ENCODE data around the gene PTPN9. TPM values are rescaled to one million over a fixed set of nuclear protein-coding genes. Genes with fewer than 3 reads are reported as not detected.
"Not testable (repeated sequence)": the region's sequence is repeated elsewhere in the genome, so short reads cannot be mapped to it uniquely, and the experiment has no call there.

The PTPN9 gene
- total RNA-seq, 1 donor from 2014 or later: 9.3 TPM

DNA sequence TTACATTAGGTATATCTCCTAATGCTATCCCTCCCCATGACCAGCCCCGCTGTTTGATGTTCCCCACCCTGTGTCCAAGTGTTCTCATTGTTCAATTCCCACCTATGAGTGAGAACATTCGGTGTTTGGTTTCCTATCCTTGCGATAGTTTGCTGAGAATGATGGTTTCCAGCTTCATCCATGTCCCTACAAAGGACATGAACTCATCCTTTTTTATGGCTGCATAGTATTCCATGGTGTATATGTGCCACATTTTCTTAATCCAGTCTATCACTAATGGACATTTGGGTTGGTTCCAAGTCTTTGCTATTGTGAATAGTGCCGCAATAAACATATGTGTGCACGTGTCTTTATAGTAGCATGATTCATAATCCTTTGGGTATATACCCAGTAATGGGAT, 7.3 kb upstream of the PTPN9 start:
- intact Hi-C loops (cut with DNase I); ATAC-seq; DNase-seq (ENCODE audit: missing footprints): not testable (repeated sequence)

DNA sequence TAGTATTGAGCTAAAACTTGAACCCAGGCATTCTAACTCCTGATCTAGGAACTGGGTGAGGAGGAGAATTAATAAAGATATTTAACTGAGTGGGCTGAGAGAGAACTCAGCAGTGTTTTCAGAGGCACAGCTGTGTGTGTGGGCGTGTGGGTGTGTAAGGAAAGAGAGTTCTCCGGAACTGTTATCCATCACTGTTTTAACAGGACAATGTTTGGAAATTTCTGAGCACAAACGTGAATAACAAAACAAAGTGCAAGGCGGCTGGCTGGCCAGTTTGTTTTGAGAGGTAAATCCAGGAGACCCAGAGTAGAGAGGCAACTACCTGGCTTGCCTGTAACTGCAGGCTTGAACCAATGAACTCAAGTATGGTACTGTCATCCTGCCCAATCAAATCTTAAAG, 5.0 kb upstream of the PTPN9 start:
- intact Hi-C loops (cut with DNase I): no loop called here
- DNase-seq (ENCODE audit: missing footprints): no peak
- no peak for ATAC-seq

GRCh38 chr15:75583701-75584100, 4.6 kb upstream of the PTPN9 start:
- ATAC-seq (no peak), DNase-seq (ENCODE audit: missing footprints) (no peak)
- intact Hi-C loops (cut with DNase I): no loop called here

GRCh38 chr15:75582943-75583342, 3.8 kb upstream of the PTPN9 start:
- ATAC-seq; intact Hi-C loops (cut with DNase I); DNase-seq (ENCODE audit: missing footprints): not testable (repeated sequence)

DNA sequence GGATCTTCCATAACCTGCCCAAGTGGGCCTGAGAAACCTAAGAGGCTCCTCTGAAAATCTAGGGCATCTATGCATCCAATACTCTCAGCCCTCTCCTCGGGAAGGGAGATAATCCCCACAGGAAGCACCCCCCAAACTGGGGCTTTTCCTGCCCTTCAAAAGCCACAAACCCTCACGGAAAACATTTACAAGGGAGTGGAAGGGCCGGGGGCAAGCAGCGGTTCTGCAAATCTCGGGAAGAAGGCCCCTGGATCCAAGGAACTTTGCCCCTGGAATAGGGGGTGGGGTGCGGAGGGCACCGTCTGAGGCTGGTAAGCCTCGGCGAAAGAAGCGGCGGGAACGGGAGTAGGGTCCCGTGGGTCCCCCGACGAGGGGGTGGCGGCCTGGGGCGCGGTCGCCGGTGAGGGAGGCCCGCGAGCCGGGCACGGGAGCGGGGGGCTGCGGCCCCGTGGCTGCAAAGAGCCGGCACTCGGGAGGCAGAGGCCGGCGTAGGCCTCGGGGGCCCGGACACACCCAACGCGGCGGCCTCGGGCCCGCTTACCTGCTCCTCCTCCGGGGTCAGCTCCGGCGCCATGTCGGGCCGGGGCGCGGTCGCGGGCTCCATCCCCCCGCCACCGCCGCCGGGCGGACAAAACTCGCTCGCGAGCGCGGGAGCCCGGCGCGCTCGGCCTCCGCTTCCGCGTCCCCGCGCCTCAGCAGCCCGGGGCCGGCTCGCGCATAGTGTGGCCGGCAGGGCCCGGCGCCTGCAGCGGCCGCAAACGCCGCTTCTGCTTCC, 755 bp downstream of the PTPN9 start:
- intact Hi-C loops (cut with DNase I): loop anchor here (2.0 to 10.0 kb wide), 4 partner anchors 46 to 126 kb away; partner anchors contain the start of genes SIN3A and SNUPN
- DNase-seq (ENCODE audit: missing footprints) (peak; percentile 83), ATAC-seq (peak; percentile 59)

DNA sequence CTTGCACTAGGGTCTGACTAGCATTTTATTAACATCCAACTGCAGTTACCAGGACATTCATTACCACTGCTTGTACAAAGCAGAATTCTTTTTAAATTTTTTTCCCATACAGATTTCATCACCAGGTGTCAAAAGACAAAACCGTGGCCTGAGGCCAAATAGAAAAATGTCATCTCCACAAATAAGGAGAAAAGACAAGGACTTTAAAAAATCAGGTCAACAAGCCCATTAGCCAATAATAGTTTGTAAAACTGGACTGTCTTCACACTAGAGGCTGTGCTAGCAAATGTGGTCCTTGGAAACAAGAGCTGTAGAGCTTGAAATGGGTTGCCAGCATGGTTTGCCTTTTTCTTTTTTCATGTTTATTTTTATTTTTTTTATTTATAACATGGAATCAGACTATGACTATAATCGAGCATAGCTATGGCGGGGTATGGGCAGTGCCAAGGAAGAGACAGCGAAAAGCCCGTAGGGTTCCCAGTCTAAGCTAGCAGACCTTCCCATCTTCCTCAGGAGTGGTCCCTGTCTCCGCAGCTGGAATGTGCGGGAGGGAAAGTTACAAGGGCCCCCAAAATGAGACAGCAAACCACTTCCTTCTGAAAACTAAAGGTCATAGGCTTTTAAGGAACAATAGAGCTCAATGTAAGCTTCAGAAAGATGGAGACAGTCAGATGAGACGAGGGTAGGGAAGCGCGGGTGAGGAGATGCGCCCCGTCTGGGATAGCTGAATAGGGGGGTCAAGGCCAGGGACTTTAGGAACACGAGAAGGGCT, 1.5 kb downstream of the PTPN9 start:
- ATAC-seq: no peak
- intact Hi-C loops (cut with DNase I): loop anchor here (2.0 to 10.0 kb wide), 4 partner anchors 45 to 125 kb away; partner anchors contain the start of genes SIN3A and SNUPN
- no peak for DNase-seq (ENCODE audit: missing footprints)

- intact Hi-C loops (cut with DNase I): loop anchor here (10.0 kb wide), 1 partner anchor 59 kb away; no protein-coding TSS in a partner anchor
- DNase-seq (ENCODE audit: missing footprints) (no peak), ATAC-seq (no peak)
Measured at GRCh38 chr15:75573648-75574384, 5.3 kb downstream of the PTPN9 start.

- DNase-seq (ENCODE audit: missing footprints): no peak
- peak; percentile 72 for ATAC-seq
- intact Hi-C loops (cut with DNase I): loop anchor here (10.0 kb wide), 1 partner anchor 55 kb away; no protein-coding TSS in a partner anchor
Measured at GRCh38 chr15:75570126-75570845, 8.8 kb downstream of the PTPN9 start.

GRCh38 chr15:75565062-75565970, 13.8 kb downstream of the PTPN9 start:
- no peak for DNase-seq (ENCODE audit: missing footprints)
- intact Hi-C loops (cut with DNase I): no loop called here
- ATAC-seq: no peak

DNA sequence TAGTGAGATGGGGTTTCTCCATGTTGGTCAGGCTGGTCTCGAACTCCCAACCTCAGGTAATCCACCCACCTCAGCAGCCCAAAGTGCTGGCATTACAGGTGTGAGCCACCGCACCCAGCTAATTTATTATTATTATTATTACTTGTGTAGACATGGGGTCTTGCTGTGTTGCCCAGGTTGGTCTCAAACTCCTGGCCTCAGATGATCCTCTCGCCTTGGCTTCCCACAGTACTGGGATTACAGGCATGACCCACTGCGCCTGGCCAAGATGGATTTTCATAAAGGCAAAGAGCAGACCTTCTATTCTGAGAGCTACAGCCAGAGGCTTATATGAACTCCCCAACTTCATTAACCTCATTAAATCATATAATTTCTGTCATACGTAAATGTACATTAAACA, 17.2 kb downstream of the PTPN9 start:
- DNase-seq (ENCODE audit: missing footprints): no peak
- intact Hi-C loops (cut with DNase I): no loop called here
- no peak for ATAC-seq

DNA sequence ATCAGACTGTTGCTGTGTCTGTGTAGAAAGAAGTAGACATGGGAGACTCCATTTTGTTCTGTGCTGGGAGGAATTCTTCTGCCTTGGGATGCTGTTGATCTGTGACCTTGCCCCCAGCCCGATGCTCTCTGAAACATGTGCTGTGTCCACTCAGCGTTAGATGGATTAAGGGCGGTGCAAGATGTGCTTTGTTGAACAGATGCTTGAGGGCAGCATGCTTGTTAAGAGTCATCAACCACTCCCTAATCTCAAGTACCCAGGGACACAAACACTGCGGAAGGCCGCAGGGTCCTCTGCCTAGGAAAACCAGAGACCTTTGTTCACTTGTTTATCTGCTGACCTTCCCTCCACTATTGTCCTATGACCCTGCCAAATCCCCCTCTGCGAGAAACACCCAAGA, 19.8 kb downstream of the PTPN9 start:
- ATAC-seq; DNase-seq (ENCODE audit: missing footprints); intact Hi-C loops (cut with DNase I): not testable (repeated sequence)

GRCh38 chr15:75558955-75559354, 20.2 kb downstream of the PTPN9 start:
- ATAC-seq; DNase-seq (ENCODE audit: missing footprints); intact Hi-C loops (cut with DNase I): not testable (repeated sequence)

DNA sequence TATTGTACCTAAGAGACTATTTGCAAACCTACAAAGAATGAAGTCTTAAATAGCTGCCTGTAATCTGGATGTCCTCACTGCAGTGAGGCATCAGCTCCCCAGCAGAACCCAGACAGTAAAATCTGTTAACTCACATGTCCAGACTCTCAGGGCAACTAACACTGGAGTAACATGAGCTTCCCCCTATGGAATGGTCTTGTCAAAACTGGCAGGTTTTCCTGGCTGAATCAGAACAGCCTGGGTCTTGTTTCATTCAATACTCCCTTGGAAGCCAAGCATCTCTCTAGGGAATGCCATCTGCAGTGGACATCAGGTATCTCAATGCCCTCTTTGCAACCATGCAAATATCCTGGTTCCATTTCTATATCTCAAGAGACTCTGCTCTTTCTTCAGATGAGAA, 24.4 kb downstream of the PTPN9 start:
- peak; percentile 44 for ATAC-seq
- DNase-seq (ENCODE audit: missing footprints): no peak
- intact Hi-C loops (cut with DNase I): no loop called here

- ATAC-seq: no peak
- DNase-seq (ENCODE audit: missing footprints): no peak
- intact Hi-C loops (cut with DNase I): no loop called here
Measured at GRCh38 chr15:75553659-75554058, 25.5 kb downstream of the PTPN9 start.

GRCh38 chr15:75551091-75551490, 28.0 kb downstream of the PTPN9 start:
- DNase-seq (ENCODE audit: missing footprints) (no peak), ATAC-seq (no peak)
- intact Hi-C loops (cut with DNase I): no loop called here

DNA sequence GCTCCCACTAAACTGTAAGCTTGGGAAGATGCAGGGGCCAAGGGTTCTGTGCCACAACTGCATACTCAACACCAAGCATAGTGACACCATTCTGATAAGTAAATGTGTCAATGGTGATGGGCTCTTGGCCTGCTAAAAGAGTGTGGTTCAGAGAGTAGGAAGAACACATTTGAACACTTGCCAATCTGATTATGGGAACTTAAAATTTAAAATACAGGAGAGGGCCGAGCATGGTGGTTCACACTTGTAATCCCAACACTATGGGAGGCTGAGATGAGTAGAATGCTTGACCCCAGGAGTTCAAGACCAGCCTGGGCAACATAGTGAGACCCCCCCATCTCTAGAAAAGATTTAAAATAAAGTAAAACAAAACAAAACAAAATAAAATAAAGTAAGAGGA, 34.1 kb downstream of the PTPN9 start:
- ATAC-seq: no peak
- intact Hi-C loops (cut with DNase I): no loop called here
- no peak for DNase-seq (ENCODE audit: missing footprints)

GRCh38 chr15:75544359-75544758, 34.8 kb downstream of the PTPN9 start:
- intact Hi-C loops (cut with DNase I): no loop called here
- no peak for DNase-seq (ENCODE audit: missing footprints)
- ATAC-seq: no peak
